ENCODE data around the gene TTC28. TPM values are rescaled to one million over a fixed set of nuclear protein-coding genes. Genes with fewer than 3 reads are reported as not detected.
A peak's percentile ranks its signal among the peaks of the same experiment; 100 is the strongest.

The TTC28 gene
- polyA plus RNA-seq, 4 donors = 34.8 to 51.9 (median 36.8) TPM

GRCh38 chr22:28449041-28449440, 230.6 kb downstream of the TTC28 start:
- DNase-seq (ENCODE audit: low read depth in 4 of 4, low spot score in 3 of 4) = no peak

GRCh38 chr22:28448625-28449024, 231.0 kb downstream of the TTC28 start:
- no peak for DNase-seq (ENCODE audit: low read depth in 4 of 4, low spot score in 3 of 4)

- DNase-seq (ENCODE audit: low read depth in 4 of 4, low spot score in 3 of 4) = no peak
Observed at GRCh38 chr22:28444659-28445058, 235.0 kb downstream of the TTC28 start.

GRCh38 chr22:28443526-28443876, 236.1 kb downstream of the TTC28 start:
- peak; percentile 54 to 80 (median 69) for DNase-seq (ENCODE audit: low read depth in 4 of 4, low spot score in 3 of 4)

GRCh38 chr22:28442711-28443525, 236.7 kb downstream of the TTC28 start:
- peak in 1 of 4 donors; percentile 16 for DNase-seq (ENCODE audit: low read depth in 4 of 4, low spot score in 3 of 4)

- DNase-seq (ENCODE audit: low read depth in 4 of 4, low spot score in 3 of 4) = peak; percentile 60 to 75 (median 72)
Observed at GRCh38 chr22:28442264-28442710, 237.4 kb downstream of the TTC28 start.

- peak in 1 of 4 donors; percentile 14 for DNase-seq (ENCODE audit: low read depth in 4 of 4, low spot score in 3 of 4)
Observed at GRCh38 chr22:28441720-28442263, 237.8 kb downstream of the TTC28 start.

- no peak for DNase-seq (ENCODE audit: low read depth in 4 of 4, low spot score in 3 of 4)
Observed at GRCh38 chr22:28440592-28441390, 238.8 kb downstream of the TTC28 start.

- DNase-seq (ENCODE audit: low read depth in 4 of 4, low spot score in 3 of 4) = no peak
Observed at GRCh38 chr22:28438183-28438768, 241.4 kb downstream of the TTC28 start.

- DNase-seq (ENCODE audit: low read depth in 4 of 4, low spot score in 3 of 4) = no peak
Observed at GRCh38 chr22:28435982-28436381, 243.7 kb downstream of the TTC28 start.

- DNase-seq (ENCODE audit: low read depth in 4 of 4, low spot score in 3 of 4) = no peak
Observed at GRCh38 chr22:28435140-28435768, 244.4 kb downstream of the TTC28 start.

- DNase-seq (ENCODE audit: low read depth in 4 of 4, low spot score in 3 of 4) = no peak
Observed at GRCh38 chr22:28430466-28431025, 249.1 kb downstream of the TTC28 start.

- DNase-seq (ENCODE audit: low read depth in 4 of 4, low spot score in 3 of 4) = no peak
Observed at GRCh38 chr22:28429711-28430110, 249.9 kb downstream of the TTC28 start.

- no peak for DNase-seq (ENCODE audit: low read depth in 4 of 4, low spot score in 3 of 4)
Observed at GRCh38 chr22:28428271-28428670, 251.4 kb downstream of the TTC28 start.

GRCh38 chr22:28426346-28427132, 253.1 kb downstream of the TTC28 start:
- DNase-seq (ENCODE audit: low read depth in 4 of 4, low spot score in 3 of 4) = no peak

GRCh38 chr22:28425211-28425610, 254.4 kb downstream of the TTC28 start:
- no peak for DNase-seq (ENCODE audit: low read depth in 4 of 4, low spot score in 3 of 4)

GRCh38 chr22:28424427-28425080, 255.1 kb downstream of the TTC28 start:
- DNase-seq (ENCODE audit: low read depth in 4 of 4, low spot score in 3 of 4) = no peak

GRCh38 chr22:28419919-28420318, 259.7 kb downstream of the TTC28 start:
- no peak for DNase-seq (ENCODE audit: low read depth in 4 of 4, low spot score in 3 of 4)

GRCh38 chr22:28418008-28418407, 261.6 kb downstream of the TTC28 start:
- DNase-seq (ENCODE audit: low read depth in 4 of 4, low spot score in 3 of 4) = no peak

All from left renal pelvis (tissue), 4 donors.